ENCODE results near the gene SSBP3.

Gene SSBP3

DNA sequence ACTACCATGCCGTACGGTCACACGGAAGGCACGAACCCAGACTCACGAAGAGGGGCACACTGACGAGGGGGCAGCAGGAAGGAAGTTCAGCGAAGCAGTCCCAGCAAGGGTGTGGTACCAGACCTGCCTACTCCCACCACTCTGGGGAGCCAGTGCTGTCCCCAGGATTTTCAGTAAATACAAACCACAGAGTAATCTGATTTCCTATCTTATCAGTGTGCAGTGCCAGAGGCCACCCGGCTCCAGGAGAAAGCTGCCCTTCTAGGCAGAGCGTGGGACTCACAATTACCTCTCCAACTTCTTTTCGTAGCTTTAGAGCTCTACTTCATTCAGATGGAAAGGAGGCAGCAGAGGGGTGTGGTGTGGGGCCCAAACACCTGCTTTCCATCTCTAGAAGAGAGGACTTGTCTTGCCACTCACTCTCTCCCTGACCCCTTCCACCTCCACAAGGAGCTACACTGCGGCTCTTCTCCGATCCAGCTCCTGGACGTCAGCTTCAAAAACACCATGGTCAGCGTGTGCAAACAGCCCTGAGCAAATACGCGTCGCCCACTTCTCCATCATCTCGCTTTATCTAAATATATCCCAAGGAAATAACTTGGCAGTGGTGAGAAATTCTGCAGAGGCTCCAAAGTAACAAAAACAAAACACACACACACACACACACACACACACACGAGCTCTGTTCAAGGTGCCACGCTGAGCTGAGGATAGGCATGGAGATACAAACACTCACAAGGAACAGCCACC is 107.7 kb downstream of the SSBP3 start:
- POLR2A ChIA-PET: interaction anchor here (1.3 kb wide), 1 partner anchor 25 kb away, joined by 3 read pairs; no protein-coding TSS in a partner anchor
- TF ChIP-seq, protein P1, sequence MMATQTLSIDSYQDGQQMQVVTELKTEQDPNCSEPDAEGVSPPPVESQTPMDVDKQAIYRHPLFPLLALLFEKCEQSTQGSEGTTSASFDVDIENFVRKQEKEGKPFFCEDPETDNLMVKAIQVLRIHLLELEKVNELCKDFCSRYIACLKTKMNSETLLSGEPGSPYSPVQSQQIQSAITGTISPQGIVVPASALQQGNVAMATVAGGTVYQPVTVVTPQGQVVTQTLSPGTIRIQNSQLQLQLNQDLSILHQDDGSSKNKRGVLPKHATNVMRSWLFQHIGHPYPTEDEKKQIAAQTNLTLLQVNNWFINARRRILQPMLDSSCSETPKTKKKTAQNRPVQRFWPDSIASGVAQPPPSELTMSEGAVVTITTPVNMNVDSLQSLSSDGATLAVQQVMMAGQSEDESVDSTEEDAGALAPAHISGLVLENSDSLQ (IDR thresholded peaks at IDR 0.05): no peak
- no peak for TF ChIP-seq FOXK2 (IDR thresholded peaks at IDR 0.05)
- TF ChIP-seq HDGF (IDR thresholded peaks at IDR 0.05; ENCODE audit: borderline replicate concordance): no peak
- no peak for TF ChIP-seq SUZ12 (IDR thresholded peaks at IDR 0.05)
- TF ChIP-seq LEF1 (IDR thresholded peaks at IDR 0.05; ENCODE audit: borderline replicate concordance): no peak
- TF ChIP-seq NFRKB (IDR thresholded peaks at IDR 0.05): no peak
- TF ChIP-seq BHLHE40 (IDR thresholded peaks at IDR 0.05; ENCODE audit: borderline replicate concordance): no peak
- no peak for TF ChIP-seq SP1 (IDR thresholded peaks at IDR 0.05)
- TF ChIP-seq ELF4 (IDR thresholded peaks at IDR 0.05): no peak
- no peak for TF ChIP-seq FOXM1 (IDR thresholded peaks at IDR 0.05; ENCODE audit: borderline replicate concordance)
- TF ChIP-seq ZNF384 (IDR thresholded peaks at IDR 0.05): no peak
- no peak for DNase-seq (ENCODE audit: extremely low spot score)
- CTCF ChIA-PET: interaction anchor here (0.6 to 1.5 kb wide), 2 partner anchors 13 to 227 kb away, joined by 3 read pairs; no protein-coding TSS in a partner anchor

DNA sequence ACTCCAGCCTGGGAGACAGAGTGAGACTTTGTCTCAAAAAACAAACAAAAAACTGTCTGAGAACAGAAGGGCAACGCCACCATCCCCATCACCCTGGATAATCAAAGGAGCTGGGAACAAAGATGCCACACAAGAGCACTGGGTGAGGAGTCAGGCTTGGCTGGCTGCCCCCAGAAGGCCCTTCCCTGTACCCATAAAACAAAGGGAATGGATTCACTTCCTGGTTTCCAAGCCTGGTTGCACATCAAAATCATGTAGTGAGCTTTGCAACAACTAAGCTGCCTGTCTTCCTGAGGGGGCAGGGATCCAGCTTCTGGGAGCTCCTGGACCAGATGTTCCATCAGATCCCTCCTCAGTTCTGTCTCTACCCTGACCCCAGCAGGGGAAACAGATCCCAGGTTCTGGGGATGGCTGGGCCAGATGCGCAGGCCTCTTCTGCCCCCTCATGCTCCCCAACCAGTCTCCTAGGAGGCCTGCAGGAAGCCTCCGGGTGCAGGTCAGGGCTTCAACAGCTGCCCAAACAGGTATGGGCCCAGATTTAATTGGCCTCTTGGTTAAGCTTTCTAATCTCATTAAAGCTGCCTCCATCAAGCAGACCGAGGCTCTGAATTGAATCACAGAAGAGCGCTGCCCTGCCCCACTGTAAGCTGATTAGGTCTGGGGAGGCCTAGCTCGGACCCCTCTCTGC is 108.5 kb downstream of the SSBP3 start:
- DNase-seq (ENCODE audit: extremely low spot score): no peak
- ChIA-PET POLR2A (interaction anchor here (1.3 kb wide), 1 partner anchor 24 kb away, joined by 3 read pairs; no protein-coding TSS in a partner anchor), CTCF (interaction anchor here (0.6 to 1.5 kb wide), 2 partner anchors 14 to 226 kb away, joined by 3 read pairs; no protein-coding TSS in a partner anchor)

DNA sequence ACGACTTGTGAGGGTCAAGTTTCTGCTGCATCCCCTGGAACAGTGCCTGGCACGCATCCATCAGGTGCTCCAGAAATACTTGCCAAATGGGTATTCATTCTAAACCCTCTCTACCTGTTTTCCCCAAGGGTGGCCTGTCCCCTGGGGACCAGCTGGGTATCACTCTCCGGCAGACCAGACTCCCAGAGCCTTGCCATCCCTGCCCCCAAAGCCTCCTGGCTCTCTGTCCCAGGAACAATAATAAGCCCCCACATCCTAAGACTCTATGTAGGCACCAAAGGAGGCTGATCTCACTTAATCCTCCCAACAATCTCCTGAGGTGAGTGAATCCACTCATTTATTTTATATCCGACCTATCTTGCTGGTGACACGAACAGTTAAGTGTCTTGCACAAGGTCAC is 109.5 kb downstream of the SSBP3 start:
- no peak for DNase-seq (ENCODE audit: extremely low spot score)
- ChIA-PET POLR2A (no interaction called here), CTCF (no interaction called here)
- TF ChIP-seq NFRKB (IDR thresholded peaks at IDR 0.05) (no peak), SP1 (IDR thresholded peaks at IDR 0.05) (no peak), ELF4 (IDR thresholded peaks at IDR 0.05) (no peak), BHLHE40 (IDR thresholded peaks at IDR 0.05; ENCODE audit: borderline replicate concordance) (no peak), ZNF384 (IDR thresholded peaks at IDR 0.05) (no peak)

More for the DNA sequence above, 108.5 kb downstream of the SSBP3 start:
- no peak for TF ChIP-seq LEF1 (IDR thresholded peaks at IDR 0.05; ENCODE audit: borderline replicate concordance)
- TF ChIP-seq SUZ12 (IDR thresholded peaks at IDR 0.05): no peak
- TF ChIP-seq ZNF384 (IDR thresholded peaks at IDR 0.05): no peak
- TF ChIP-seq HDGF (IDR thresholded peaks at IDR 0.05; ENCODE audit: borderline replicate concordance): no peak
- TF ChIP-seq ARNT (IDR thresholded peaks at IDR 0.05): no peak
- TF ChIP-seq CTBP1 (IDR thresholded peaks at IDR 0.05; ENCODE audit: borderline replicate concordance): no peak
- TF ChIP-seq NFRKB (IDR thresholded peaks at IDR 0.05): no peak

DNA sequence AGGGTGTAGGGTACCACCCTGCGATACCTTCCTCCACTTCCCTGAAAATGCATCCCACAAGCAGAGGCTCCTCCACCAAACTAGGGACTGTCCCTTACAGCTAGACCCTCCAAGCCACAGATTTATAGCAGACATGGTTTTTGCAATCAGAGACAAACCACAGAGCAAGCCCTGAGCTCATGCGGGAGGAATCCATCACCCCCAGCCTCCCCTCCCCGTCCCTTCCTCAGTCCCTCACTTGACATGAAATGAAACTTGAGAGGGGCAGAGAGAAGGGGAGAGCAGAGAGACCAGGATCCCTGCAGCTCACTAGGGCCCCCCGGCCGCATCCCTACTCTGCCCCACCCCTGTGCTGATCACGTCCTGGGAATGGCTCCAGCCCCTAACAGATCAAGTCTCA is 111.3 kb downstream of the SSBP3 start:
- ChIA-PET CTCF (interaction anchor here (0.9 to 1.9 kb wide), 2 partner anchors 9 to 22 kb away, joined by 3 to 8 read pairs; no protein-coding TSS in a partner anchor), POLR2A (interaction anchor here (1.1 kb wide), 1 partner anchor 29 kb away, joined by 4 read pairs; no protein-coding TSS in a partner anchor)
- no peak for TF ChIP-seq ZNF384 (IDR thresholded peaks at IDR 0.05)
- TF ChIP-seq ARNT (IDR thresholded peaks at IDR 0.05): no peak
- TF ChIP-seq NFRKB (IDR thresholded peaks at IDR 0.05): no peak
- no peak for TF ChIP-seq FOXA1 (IDR thresholded peaks at IDR 0.05)
- no peak for TF ChIP-seq HDGF (IDR thresholded peaks at IDR 0.05; ENCODE audit: borderline replicate concordance)
- TF ChIP-seq SUZ12 (IDR thresholded peaks at IDR 0.05): no peak
- TF ChIP-seq ELF4 (IDR thresholded peaks at IDR 0.05): no peak
- no peak for TF ChIP-seq FOXM1 (IDR thresholded peaks at IDR 0.05; ENCODE audit: borderline replicate concordance)
- no peak for TF ChIP-seq BHLHE40 (IDR thresholded peaks at IDR 0.05; ENCODE audit: borderline replicate concordance)
- DNase-seq (ENCODE audit: extremely low spot score): no peak

DNA sequence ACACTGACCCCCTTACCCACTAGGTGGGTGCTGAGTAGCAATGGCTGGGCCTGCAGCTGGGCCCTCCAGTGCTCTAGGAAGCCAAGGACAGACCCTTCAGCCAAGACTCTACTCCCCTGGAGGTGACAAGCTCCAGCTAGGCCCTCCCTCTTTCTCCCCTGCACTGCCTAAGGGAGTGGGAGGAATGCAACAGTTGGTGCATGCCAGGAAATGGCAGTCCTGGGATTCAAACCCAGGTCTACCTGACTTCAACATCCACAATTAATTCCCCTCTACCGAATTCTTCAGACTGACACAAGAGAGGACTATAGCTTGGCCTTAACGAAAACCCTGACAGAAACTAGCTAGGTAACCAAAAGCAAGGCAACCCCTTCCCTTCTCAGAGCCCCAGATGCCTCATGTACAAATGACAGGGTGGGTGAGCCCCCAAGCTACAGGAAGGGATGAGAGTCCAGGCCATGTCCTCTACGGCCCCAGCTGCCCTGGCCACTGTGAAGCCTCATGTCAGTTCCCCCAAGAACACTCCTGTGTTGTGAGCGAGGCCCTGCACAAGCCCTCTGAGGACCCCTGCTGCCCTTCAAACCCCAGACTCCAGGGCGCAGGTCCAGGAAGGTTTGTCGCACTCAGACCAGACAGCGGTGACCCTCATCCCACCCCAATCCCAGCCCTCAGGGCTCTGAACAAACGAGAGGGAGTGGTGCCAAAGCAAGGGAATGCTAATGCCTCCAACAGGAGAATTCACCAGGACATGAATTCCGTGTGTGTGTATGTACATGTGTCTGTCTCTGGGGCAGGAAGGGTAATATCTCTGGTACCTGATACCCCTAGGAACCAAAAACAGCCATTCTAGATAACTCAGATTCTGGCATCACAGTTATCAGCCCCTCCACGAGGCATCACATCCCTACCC is 113.9 kb downstream of the SSBP3 start:
- CTCF ChIA-PET: no interaction called here
- no peak for TF ChIP-seq TARDBP (IDR thresholded peaks at IDR 0.05)
- no peak for TF ChIP-seq SP1 (IDR thresholded peaks at IDR 0.05)
- no peak for TF ChIP-seq FOXA1 (IDR thresholded peaks at IDR 0.05)
- TF ChIP-seq SUZ12 (IDR thresholded peaks at IDR 0.05): no peak
- TF ChIP-seq BHLHE40 (IDR thresholded peaks at IDR 0.05; ENCODE audit: borderline replicate concordance): no peak
- TF ChIP-seq FOXM1 (IDR thresholded peaks at IDR 0.05; ENCODE audit: borderline replicate concordance): no peak
- no peak for TF ChIP-seq L3MBTL2 (conservative IDR thresholded peaks at IDR 0.05)
- TF ChIP-seq NFRKB (IDR thresholded peaks at IDR 0.05): no peak
- TF ChIP-seq CTBP1 (IDR thresholded peaks at IDR 0.05; ENCODE audit: borderline replicate concordance): no peak
- no peak for TF ChIP-seq ELF4 (IDR thresholded peaks at IDR 0.05)
- no peak for TF ChIP-seq ARNT (IDR thresholded peaks at IDR 0.05)
- POLR2A ChIA-PET: interaction anchor here (1.2 kb wide), 1 partner anchor 10 kb away, joined by 3 read pairs; no protein-coding TSS in a partner anchor
- no peak for DNase-seq (ENCODE audit: extremely low spot score)

DNA sequence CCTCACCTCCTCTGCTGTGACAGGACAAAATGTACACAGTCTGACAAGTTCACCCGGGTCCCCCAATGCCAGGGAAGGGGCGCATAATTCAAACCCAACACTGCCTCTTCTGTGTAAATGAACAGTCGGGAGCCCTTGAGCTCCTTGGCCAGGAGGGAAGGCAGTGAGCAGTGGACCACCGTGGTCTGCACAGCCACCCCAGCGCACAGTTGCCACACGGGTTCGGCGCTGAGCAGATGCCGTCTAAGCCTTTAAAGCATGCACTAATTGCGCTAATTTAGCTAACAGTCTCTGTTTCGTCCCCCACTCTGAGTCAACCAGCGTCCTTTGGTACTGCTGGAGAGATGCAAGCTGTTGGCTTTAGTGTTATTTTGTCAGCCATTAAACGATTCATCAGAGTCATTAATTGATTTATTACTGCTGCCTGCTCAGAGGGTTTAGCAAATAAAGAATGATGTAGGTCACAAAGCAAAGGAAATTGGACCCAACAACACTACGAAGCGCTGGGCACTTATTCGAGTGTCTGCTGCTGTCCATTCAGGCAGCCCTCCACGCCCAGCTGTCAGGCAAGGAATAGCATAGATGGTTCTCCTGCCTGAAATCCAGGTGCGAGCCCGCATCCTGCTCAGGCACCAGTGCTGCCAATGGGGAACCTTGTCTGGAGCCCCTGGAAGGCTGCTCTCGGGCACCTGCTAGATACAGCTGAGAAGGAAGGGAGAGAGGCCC is 114.8 kb downstream of the SSBP3 start:
- DNase-seq (ENCODE audit: extremely low spot score): no peak
- TF ChIP-seq, protein P1 (IDR thresholded peaks at IDR 0.05): no peak
- TF ChIP-seq ZNF384 (IDR thresholded peaks at IDR 0.05): no peak
- no peak for TF ChIP-seq FOXA1 (IDR thresholded peaks at IDR 0.05)
- TF ChIP-seq ELF4 (IDR thresholded peaks at IDR 0.05): no peak
- no peak for TF ChIP-seq LEF1 (IDR thresholded peaks at IDR 0.05; ENCODE audit: borderline replicate concordance)
- no peak for TF ChIP-seq TARDBP (IDR thresholded peaks at IDR 0.05)
- no peak for TF ChIP-seq BHLHE40 (IDR thresholded peaks at IDR 0.05; ENCODE audit: borderline replicate concordance)
- no peak for TF ChIP-seq ARNT (IDR thresholded peaks at IDR 0.05)
- no peak for TF ChIP-seq SP1 (IDR thresholded peaks at IDR 0.05)
- TF ChIP-seq HDGF (IDR thresholded peaks at IDR 0.05; ENCODE audit: borderline replicate concordance): no peak
- TF ChIP-seq FOXK2 (IDR thresholded peaks at IDR 0.05): no peak
- no peak for TF ChIP-seq L3MBTL2 (conservative IDR thresholded peaks at IDR 0.05)
- no peak for TF ChIP-seq FOXM1 (IDR thresholded peaks at IDR 0.05; ENCODE audit: borderline replicate concordance)
- TF ChIP-seq SUZ12 (IDR thresholded peaks at IDR 0.05): no peak
- CTCF ChIA-PET: no interaction called here
- POLR2A ChIA-PET: interaction anchor here (1.2 kb wide), 1 partner anchor 11 kb away, joined by 3 read pairs; no protein-coding TSS in a partner anchor

Measured in HEK293T (cell line).